ENCODE results near the gene OBP2A.

OBP2A gene

DNA sequence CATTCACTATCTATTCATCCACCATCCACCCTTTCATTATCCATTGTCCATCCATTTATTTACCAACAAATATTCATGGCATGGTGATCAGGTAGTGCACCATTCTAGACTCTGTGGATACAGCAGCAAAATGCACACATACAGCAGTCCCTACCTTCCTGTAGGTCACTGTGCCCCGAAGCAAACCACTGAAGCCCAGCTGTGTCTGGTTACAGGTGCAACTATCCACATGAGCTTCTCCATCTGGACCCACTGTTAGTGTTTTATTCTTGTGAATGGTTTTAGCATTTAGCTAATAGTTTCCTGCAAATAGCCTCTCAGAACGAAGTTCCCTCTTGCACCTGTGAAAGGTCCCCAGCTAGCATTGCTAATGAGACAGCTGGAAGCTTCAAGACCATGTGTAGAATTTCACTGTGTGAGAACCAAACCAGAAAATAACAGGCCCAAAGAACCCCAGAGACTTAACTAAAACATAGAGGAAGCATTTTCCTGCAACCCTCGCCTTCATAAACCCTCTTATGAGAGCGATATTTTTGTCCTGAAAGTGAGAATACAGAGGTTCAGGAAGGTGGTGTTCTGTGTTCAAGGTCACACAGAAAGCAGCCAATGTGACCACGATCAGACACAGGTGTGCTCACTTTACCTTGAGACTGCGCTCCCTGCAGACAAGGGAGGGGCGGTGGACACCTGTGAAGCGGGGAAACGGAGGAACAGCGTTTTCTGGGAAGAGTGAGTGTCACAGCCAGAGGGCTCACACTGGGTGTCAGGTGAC is 34.1 kb downstream of the OBP2A start:
- H3K9me3 ChIP-seq (ENCODE audit: control insufficient read depth, insufficient read depth, low read length), result no peaks in the 10 kb centered on the region
- no peak overlapping the region for H3K4me3 ChIP-seq (ENCODE audit: low read depth, low read length)
- H3K27me3 ChIP-seq (ENCODE audit: control insufficient read depth, insufficient read depth, low read length), result no peaks in the 10 kb centered on the region
- H3K9ac ChIP-seq (ENCODE audit: low read depth, low read length), result no peak overlapping the region
- H3K36me3 ChIP-seq (ENCODE audit: control insufficient read depth, insufficient read depth, low read length), result no peaks in the 10 kb centered on the region
- no peaks in the 10 kb centered on the region for H3K4me1 ChIP-seq (ENCODE audit: control insufficient read depth, insufficient read depth, low read length)

- no peaks in the 10 kb centered on the region for H3K9me3 ChIP-seq (ENCODE audit: control insufficient read depth, insufficient read depth, low read length)
- no peaks in the 10 kb centered on the region for H3K36me3 ChIP-seq (ENCODE audit: control insufficient read depth, insufficient read depth, low read length)
- no peak overlapping the region for H3K9ac ChIP-seq (ENCODE audit: low read depth, low read length)
- no peak overlapping the region for H3K4me3 ChIP-seq (ENCODE audit: low read depth, low read length)
- no peaks in the 10 kb centered on the region for H3K4me1 ChIP-seq (ENCODE audit: control insufficient read depth, insufficient read depth, low read length)
- H3K27me3 ChIP-seq (ENCODE audit: control insufficient read depth, insufficient read depth, low read length), result no peaks in the 10 kb centered on the region
Measured at GRCh38 chr9:135580664-135581380, 34.9 kb downstream of the OBP2A start.

DNA sequence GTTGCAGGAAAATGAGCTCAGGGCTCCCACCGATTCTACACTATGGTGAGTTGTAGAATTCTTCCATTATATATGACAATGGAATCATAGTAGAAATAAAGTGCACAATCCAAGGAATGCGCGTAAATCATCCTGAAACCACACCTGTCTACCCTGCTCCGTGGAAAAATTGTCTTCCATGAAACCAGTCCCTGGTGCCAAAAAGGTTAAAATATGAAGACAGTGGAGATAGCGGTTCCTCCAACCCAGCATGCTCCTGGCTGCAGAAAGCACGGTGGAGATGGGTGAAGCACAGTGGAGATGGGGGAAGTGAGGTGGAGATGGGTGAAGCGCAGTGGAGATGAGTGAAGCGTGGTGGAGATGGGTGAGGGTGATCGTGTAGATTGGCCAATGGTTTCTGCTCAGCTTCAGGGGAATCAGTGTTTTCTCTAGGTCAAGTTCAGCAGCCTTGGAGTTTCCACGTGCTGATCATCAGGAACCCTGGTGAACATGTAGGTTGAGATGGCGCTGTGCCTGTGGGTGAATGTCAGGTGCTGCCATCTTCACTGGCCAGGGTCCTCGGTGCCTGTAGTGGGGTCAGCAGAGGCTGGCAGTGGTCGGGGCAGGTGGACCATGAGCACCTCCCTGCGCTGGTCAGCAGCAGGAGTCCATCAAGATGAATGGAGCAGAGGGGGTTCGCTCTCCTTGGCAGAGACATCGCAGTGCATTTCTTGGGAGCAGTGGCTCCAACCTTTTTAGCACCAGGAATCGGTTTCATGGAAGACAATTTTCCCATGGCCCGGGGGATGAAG is 35.9 kb downstream of the OBP2A start:
- Histone ChIP-seq H3K9ac (ENCODE audit: low read depth, low read length) (no peak overlapping the region), H3K9me3 (ENCODE audit: control insufficient read depth, insufficient read depth, low read length) (no peaks in the 10 kb centered on the region), H3K27me3 (ENCODE audit: control insufficient read depth, insufficient read depth, low read length) (no peaks in the 10 kb centered on the region), H3K4me3 (ENCODE audit: low read depth, low read length) (no peak overlapping the region), H3K4me1 (ENCODE audit: control insufficient read depth, insufficient read depth, low read length) (no peaks in the 10 kb centered on the region), H3K36me3 (ENCODE audit: control insufficient read depth, insufficient read depth, low read length) (no peaks in the 10 kb centered on the region)

DNA sequence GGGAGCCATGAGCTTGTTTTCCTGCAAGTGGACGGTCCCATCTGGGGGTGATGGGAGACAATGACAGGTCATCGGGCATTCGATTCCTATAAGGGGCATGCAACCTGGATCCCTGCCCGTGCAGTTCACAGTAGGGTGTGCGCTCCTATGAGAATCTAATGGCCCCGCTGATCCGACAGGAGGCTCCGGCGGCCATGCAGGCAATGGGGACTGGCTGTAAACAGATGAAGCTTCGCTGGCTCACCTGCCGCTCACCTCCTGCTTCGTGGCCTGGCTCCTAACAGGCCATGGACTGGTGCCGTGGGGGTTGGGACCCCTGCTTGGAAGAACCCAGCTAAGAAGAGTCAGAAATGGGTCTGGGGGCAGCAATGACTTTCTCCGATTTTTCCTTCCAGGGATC is 36.6 kb downstream of the OBP2A start:
- Histone ChIP-seq H3K9ac (ENCODE audit: low read depth, low read length) (no peak overlapping the region), H3K4me3 (ENCODE audit: low read depth, low read length) (no peak overlapping the region), H3K9me3 (ENCODE audit: control insufficient read depth, insufficient read depth, low read length) (no peaks in the 10 kb centered on the region), H3K36me3 (ENCODE audit: control insufficient read depth, insufficient read depth, low read length) (no peaks in the 10 kb centered on the region), H3K4me1 (ENCODE audit: control insufficient read depth, insufficient read depth, low read length) (no peaks in the 10 kb centered on the region), H3K27me3 (ENCODE audit: control insufficient read depth, insufficient read depth, low read length) (no peaks in the 10 kb centered on the region)

DNA sequence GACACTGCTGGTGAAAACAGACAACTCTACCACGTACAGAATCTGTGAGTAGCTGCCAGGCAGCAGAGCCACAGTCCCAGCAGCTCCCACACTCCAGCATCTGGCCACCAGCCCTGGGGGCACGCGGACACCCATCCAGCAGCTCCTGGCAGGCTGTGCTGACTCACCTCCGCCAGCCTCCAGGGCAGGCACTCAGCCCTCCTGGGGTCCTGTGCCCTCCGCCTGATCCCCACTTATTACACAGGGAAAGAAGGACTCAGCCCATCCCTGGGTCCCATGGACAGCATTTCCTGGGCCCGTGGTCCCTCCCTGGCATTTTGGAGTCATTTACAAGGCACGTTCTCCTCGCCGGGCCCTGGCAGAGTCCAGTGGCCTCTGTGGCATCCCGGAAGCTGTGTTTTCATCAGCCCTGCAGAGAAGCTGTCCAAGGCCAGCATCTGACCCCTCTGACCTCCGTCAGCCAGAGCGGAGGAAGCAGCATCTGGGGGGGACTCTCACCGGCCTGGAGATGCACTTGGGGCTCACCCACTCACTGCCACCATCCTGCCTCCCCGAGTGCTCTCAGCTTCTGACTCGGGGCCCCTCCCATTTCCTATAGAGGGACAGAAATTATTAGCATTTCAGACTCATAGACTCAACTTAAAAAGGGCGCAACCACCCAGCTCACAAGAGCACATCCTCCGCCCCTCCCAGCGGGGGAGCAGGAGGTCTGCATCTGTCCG is 37.2 kb downstream of the OBP2A start:
- Histone ChIP-seq H3K4me3 (ENCODE audit: low read depth, low read length) (no peak overlapping the region), H3K36me3 (ENCODE audit: control insufficient read depth, insufficient read depth, low read length) (no peaks in the 10 kb centered on the region), H3K4me1 (ENCODE audit: control insufficient read depth, insufficient read depth, low read length) (no peaks in the 10 kb centered on the region), H3K27me3 (ENCODE audit: control insufficient read depth, insufficient read depth, low read length) (no peaks in the 10 kb centered on the region), H3K9me3 (ENCODE audit: control insufficient read depth, insufficient read depth, low read length) (no peaks in the 10 kb centered on the region), H3K9ac (ENCODE audit: low read depth, low read length) (no peak overlapping the region)

DNA sequence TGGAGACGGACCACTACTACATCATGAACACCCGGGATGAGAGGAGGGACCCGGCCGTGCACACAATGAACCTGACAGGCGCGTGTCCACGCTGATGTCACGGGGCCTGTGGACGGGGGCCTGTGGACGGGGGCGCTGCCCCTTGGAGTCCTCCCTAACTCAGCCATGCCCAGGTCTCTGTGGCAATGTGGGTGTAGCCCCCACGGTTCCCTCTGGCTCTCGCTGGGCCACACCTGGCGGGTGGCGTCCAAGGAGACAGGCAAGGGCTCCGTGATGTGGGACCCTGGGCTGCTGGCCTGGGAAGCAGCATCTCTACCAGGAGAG is 37.7 kb downstream of the OBP2A start:
- Histone ChIP-seq H3K9me3 (ENCODE audit: control insufficient read depth, insufficient read depth, low read length) (no peaks in the 10 kb centered on the region), H3K36me3 (ENCODE audit: control insufficient read depth, insufficient read depth, low read length) (no peaks in the 10 kb centered on the region), H3K4me3 (ENCODE audit: low read depth, low read length) (no peak overlapping the region), H3K27me3 (ENCODE audit: control insufficient read depth, insufficient read depth, low read length) (no peaks in the 10 kb centered on the region), H3K9ac (ENCODE audit: low read depth, low read length) (no peak overlapping the region), H3K4me1 (ENCODE audit: control insufficient read depth, insufficient read depth, low read length) (no peaks in the 10 kb centered on the region)

GRCh38 chr9:135584371-135584770 is 38.4 kb downstream of the OBP2A start:
- no peak overlapping the region for H3K9ac ChIP-seq (ENCODE audit: low read depth, low read length)
- no peaks in the 10 kb centered on the region for H3K36me3 ChIP-seq (ENCODE audit: control insufficient read depth, insufficient read depth, low read length)
- H3K9me3 ChIP-seq (ENCODE audit: control insufficient read depth, insufficient read depth, low read length), result no peaks in the 10 kb centered on the region
- no peaks in the 10 kb centered on the region for H3K4me1 ChIP-seq (ENCODE audit: control insufficient read depth, insufficient read depth, low read length)
- H3K27me3 ChIP-seq (ENCODE audit: control insufficient read depth, insufficient read depth, low read length), result no peaks in the 10 kb centered on the region
- H3K4me3 ChIP-seq (ENCODE audit: low read depth, low read length), result no peak overlapping the region

GRCh38 chr9:135584934-135585333 is 39.0 kb downstream of the OBP2A start:
- Histone ChIP-seq H3K27me3 (ENCODE audit: control insufficient read depth, insufficient read depth, low read length) (no peaks in the 10 kb centered on the region), H3K9ac (ENCODE audit: low read depth, low read length) (no peak overlapping the region), H3K36me3 (ENCODE audit: control insufficient read depth, insufficient read depth, low read length) (no peaks in the 10 kb centered on the region), H3K4me1 (ENCODE audit: control insufficient read depth, insufficient read depth, low read length) (no peaks in the 10 kb centered on the region), H3K4me3 (ENCODE audit: low read depth, low read length) (no peak overlapping the region), H3K9me3 (ENCODE audit: control insufficient read depth, insufficient read depth, low read length) (no peaks in the 10 kb centered on the region)

DNA sequence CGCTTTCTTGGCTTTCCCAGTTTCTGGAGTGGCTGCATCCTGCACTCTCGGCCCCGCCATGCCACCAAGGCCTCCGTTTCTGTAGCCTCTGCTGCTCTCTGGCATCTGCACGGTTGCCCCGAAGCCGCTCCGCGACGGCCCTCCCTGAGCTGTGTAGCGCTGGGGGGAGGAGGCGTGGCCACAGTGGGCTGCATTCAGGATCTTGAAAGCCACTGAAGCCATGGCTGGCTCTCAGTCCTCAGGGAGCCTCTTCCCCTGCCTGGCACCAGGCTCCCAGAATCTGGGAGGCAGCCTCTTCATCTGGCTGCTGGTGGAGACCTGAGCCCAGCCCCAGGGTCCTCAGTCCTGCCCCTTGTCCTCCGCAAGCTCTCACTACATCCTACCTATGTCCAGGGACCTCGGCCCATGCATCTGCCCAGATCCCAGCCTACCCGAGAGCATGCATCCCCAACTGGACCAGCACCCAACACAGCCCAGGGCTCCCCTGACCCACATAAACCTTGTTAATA is 40.7 kb downstream of the OBP2A start:
- Histone ChIP-seq H3K9ac (ENCODE audit: low read depth, low read length) (no peak overlapping the region), H3K4me3 (ENCODE audit: low read depth, low read length) (no peak overlapping the region), H3K9me3 (ENCODE audit: control insufficient read depth, insufficient read depth, low read length) (no peaks in the 10 kb centered on the region), H3K36me3 (ENCODE audit: control insufficient read depth, insufficient read depth, low read length) (no peaks in the 10 kb centered on the region), H3K27me3 (ENCODE audit: control insufficient read depth, insufficient read depth, low read length) (no peaks in the 10 kb centered on the region), H3K4me1 (ENCODE audit: control insufficient read depth, insufficient read depth, low read length) (no peaks in the 10 kb centered on the region)

DNA sequence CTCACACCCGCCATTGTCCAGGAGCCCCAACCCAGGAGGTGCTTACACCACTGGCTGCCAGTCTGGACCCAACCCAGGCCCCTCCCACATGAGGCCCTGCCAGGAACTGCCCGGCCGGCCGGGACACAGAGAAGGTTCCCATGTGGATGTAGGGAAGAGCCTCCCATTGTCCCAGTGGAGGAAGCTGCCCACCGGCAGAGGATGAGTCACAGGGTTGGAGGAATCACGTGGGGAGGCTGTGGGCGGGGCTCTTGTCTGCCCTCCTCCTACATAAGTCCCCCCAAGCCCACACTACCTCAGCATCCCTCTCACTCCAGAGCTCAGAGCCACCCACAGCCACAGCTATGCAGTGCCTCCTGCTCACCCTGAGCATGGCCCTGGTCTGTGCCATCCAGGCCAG is 41.7 kb downstream of the OBP2A start:
- H3K9ac ChIP-seq (ENCODE audit: low read depth, low read length), result no peak overlapping the region
- H3K27me3 ChIP-seq (ENCODE audit: control insufficient read depth, insufficient read depth, low read length), result no peaks in the 10 kb centered on the region
- no peak overlapping the region for H3K4me3 ChIP-seq (ENCODE audit: low read depth, low read length)

GRCh38 chr9:135588371-135588770 is 42.4 kb downstream of the OBP2A start:
- Histone ChIP-seq H3K4me1 (ENCODE audit: control insufficient read depth, insufficient read depth, low read length) (no peaks in the 10 kb centered on the region), H3K9ac (ENCODE audit: low read depth, low read length) (no peak overlapping the region), H3K9me3 (ENCODE audit: control insufficient read depth, insufficient read depth, low read length) (no peaks in the 10 kb centered on the region), H3K4me3 (ENCODE audit: low read depth, low read length) (no peak overlapping the region), H3K27me3 (ENCODE audit: control insufficient read depth, insufficient read depth, low read length) (no peaks in the 10 kb centered on the region), H3K36me3 (ENCODE audit: control insufficient read depth, insufficient read depth, low read length) (no peaks in the 10 kb centered on the region)

More for the DNA sequence above, 41.7 kb downstream of the OBP2A start:
- no peaks in the 10 kb centered on the region for H3K36me3 ChIP-seq (ENCODE audit: control insufficient read depth, insufficient read depth, low read length)
- no peaks in the 10 kb centered on the region for H3K9me3 ChIP-seq (ENCODE audit: control insufficient read depth, insufficient read depth, low read length)
- H3K4me1 ChIP-seq (ENCODE audit: control insufficient read depth, insufficient read depth, low read length), result no peaks in the 10 kb centered on the region

All from iPS-15b (cell line).